IPS-20b (cell line): ENCODE results near the gene ACADVL.

Experiments used
- H3K27ac ChIP-seq: one replicate; pipeline ENCODE4 v1.5.1; 2013; ENCODE audit warnings: low read length
- H3K27me3 ChIP-seq: 2 replicates; pipeline ENCODE4 v1.6.1; 2013; ENCODE audit warnings: mild to moderate bottlenecking, low read length, inconsistent platforms; ENCODE audit not compliant: insufficient read depth
- H3K36me3 ChIP-seq: 2 replicates; pipeline ENCODE4 v1.6.1; 2013; ENCODE audit warnings: low read depth, mild to moderate bottlenecking, inconsistent platforms, low read length, moderate library complexity; ENCODE audit not compliant: insufficient read depth
- H3K4me1 ChIP-seq: 2 replicates; pipeline ENCODE4 v1.6.1; 2013; ENCODE audit warnings: mild to moderate bottlenecking, control low read depth, inconsistent platforms, low read length, moderate library complexity; ENCODE audit not compliant: insufficient read depth
- H3K4me3 ChIP-seq: 2 replicates; pipeline ENCODE4 v1.5.1; 2013; ENCODE audit warnings: mild to moderate bottlenecking, low read length, inconsistent platforms
- H3K9ac ChIP-seq: 2 replicates; pipeline ENCODE4 v1.6.1; 2013; ENCODE audit warnings: low read depth, mild to moderate bottlenecking, inconsistent platforms, low read length, moderate library complexity
- H3K9me3 ChIP-seq: 2 replicates; pipeline ENCODE4 v1.6.1; 2013; ENCODE audit warnings: mild to moderate bottlenecking, low read depth, low read length, inconsistent platforms; ENCODE audit not compliant: insufficient read depth

Gene ACADVL

DNA sequence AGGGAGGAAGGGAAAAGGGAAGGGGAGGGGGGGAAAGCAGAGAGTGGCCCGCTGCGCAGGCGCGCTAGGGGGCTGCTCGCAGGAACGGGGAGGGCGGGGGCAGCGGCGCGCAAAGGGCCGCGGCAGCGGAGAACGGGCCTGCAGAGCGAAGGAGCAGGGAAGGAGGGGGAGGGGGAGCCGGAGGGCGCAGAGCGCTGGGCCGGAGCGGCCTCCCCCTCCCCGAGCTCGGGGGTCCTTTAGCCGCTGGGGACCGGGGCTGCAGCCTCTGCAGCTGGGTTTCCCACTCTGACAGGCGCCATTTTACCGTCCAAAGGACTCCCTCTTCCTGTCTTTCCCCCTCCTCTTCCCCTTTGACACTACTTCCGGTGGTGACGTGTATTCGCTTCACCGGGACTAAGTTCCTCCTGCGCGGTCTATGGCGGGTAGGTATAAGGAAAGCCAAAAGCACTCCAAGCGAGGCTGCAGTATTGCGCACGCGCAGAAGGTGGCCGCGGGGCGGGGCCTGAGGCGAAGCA, 32.0 kb downstream of the ACADVL start, which contains the start of gene CTDNEP1:
TSS of gene CTDNEP1 (minus strand) at position 74 of the 515 bp plus-strand sequence. CDS start 438 bp downstream, outside the sequence.
- Histone ChIP-seq H3K9ac (peak within 1 kb of the TSS; percentile 94), H3K36me3 (peaks cover 37% of the 10 kb centered on the region), H3K9me3 (no peaks in the 10 kb centered on the region), H3K4me3 (peak within 1 kb of the TSS; percentile 92), H3K27ac (peak within 1 kb of the TSS; percentile 100), H3K4me1 (peaks cover 7% of the 10 kb centered on the region), H3K27me3 (no peaks in the 10 kb centered on the region)

DNA sequence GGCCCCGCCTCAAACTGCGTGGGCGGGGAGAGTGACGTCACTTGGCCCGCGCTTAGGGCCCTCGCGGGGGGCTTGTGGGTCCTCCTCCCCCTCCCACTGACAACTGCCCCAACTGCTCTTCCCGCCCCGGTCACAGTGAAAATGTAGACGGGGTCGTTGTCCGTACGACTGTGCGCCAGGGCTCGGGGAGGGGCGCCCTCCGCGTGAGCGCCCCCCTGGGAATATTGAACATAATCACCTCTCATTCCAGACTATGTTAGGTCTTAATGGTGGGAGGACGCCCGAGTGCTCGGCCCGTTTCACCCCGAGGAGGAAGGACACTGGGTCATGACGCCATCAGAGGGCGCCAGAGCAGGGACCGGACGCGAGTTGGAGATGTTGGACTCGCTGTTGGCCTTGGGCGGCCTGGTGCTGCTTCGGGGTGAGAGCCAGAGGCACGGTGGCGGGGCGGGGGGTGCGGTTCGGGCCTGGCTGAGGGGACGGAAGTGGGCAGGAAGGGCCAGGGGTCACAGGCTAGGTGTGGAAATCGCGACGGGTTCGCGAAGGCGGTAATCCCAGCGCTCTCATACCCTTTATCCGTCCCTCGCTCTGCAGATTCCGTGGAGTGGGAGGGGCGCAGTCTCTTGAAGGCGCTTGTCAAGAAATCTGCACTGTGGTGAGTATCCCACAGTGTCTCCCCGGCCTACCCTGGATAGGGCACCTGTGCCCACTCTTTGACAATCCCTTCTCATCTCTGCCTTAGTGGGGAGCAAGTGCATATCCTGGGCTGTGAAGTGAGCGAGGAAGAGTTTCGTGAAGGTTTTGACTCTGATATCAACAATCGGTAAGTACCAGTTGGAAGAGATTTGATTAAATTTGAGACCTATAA, 32.7 kb downstream of the ACADVL start, which contains the start of gene ELP5:
TSS of gene ELP5 (plus strand) at position 40 of the 868 bp plus-strand sequence. CDS start at position 376, 336 bp downstream.
- no peaks in the 10 kb centered on the region for H3K9me3 ChIP-seq
- peak within 1 kb of the TSS; percentile 94 for H3K9ac ChIP-seq
- H3K4me1 ChIP-seq, result peaks cover 7% of the 10 kb centered on the region
- peak within 1 kb of the TSS; percentile 92 for H3K4me3 ChIP-seq
- H3K36me3 ChIP-seq, result peaks cover 37% of the 10 kb centered on the region
- H3K27me3 ChIP-seq, result no peaks in the 10 kb centered on the region
- H3K27ac ChIP-seq, result peak within 1 kb of the TSS; percentile 100

- no peak overlapping the region for H3K27ac ChIP-seq
- H3K9ac ChIP-seq, result peak overlapping the region; percentile 94; the same call in 1 of the 2 replicates
- H3K4me3 ChIP-seq, result peak overlapping the region; percentile 92
- H3K9me3 ChIP-seq, result no peaks in the 10 kb centered on the region
- H3K27me3 ChIP-seq, result no peaks in the 10 kb centered on the region
- H3K36me3 ChIP-seq, result peaks cover 41% of the 10 kb centered on the region
- H3K4me1 ChIP-seq, result peaks cover 7% of the 10 kb centered on the region
Measured at GRCh38 chr17:7253082-7253481, 33.3 kb downstream of the ACADVL start.

GRCh38 chr17:7254511-7254910, 34.8 kb downstream of the ACADVL start:
- peaks cover 56% of the 10 kb centered on the region for H3K36me3 ChIP-seq
- H3K27me3 ChIP-seq, result no peaks in the 10 kb centered on the region
- no peaks in the 10 kb centered on the region for H3K9me3 ChIP-seq
- peaks cover 7% of the 10 kb centered on the region for H3K4me1 ChIP-seq
- H3K9ac ChIP-seq, result no peak overlapping the region
- H3K27ac ChIP-seq, result no peak overlapping the region
- no peak overlapping the region for H3K4me3 ChIP-seq

GRCh38 chr17:7256766-7257456, 37.2 kb downstream of the ACADVL start:
- peaks cover 16% of the 10 kb centered on the region for H3K27me3 ChIP-seq
- no peaks in the 10 kb centered on the region for H3K9me3 ChIP-seq
- H3K36me3 ChIP-seq, result peaks cover 64% of the 10 kb centered on the region
- H3K4me3 ChIP-seq, result no peak overlapping the region
- 0 out of 2 replicates have a peak, but pooled peaks cover 7% of the 10 kb centered on the region for H3K4me1 ChIP-seq
- H3K27ac ChIP-seq, result no peak overlapping the region
- no peak overlapping the region for H3K9ac ChIP-seq

GRCh38 chr17:7258731-7259554, 39.2 kb downstream of the ACADVL start:
- peaks cover 36% of the 10 kb centered on the region for H3K27me3 ChIP-seq
- no peak overlapping the region for H3K9ac ChIP-seq
- H3K9me3 ChIP-seq, result no peaks in the 10 kb centered on the region
- no peak overlapping the region for H3K4me3 ChIP-seq
- H3K27ac ChIP-seq, result no peak overlapping the region
- peaks cover 60% of the 10 kb centered on the region for H3K36me3 ChIP-seq
- peaks cover 8% of the 10 kb centered on the region; the same call in 1 of the 2 replicates for H3K4me1 ChIP-seq

GRCh38 chr17:7259555-7259889, 39.8 kb downstream of the ACADVL start:
- Histone ChIP-seq H3K27ac (no peak overlapping the region), H3K4me3 (no peak overlapping the region), H3K9ac (no peak overlapping the region), H3K27me3 (peaks cover 42% of the 10 kb centered on the region), H3K9me3 (no peaks in the 10 kb centered on the region), H3K36me3 (peaks cover 54% of the 10 kb centered on the region), H3K4me1 (peaks cover 13% of the 10 kb centered on the region; the same call in 1 of the 2 replicates)

- Histone ChIP-seq H3K27me3 (peaks cover 44% of the 10 kb centered on the region), H3K9me3 (no peaks in the 10 kb centered on the region), H3K9ac (peak overlapping the region; percentile 97; the same call in 1 of the 2 replicates), H3K27ac (no peak overlapping the region), H3K4me3 (peak overlapping the region; percentile 92), H3K36me3 (peaks cover 48% of the 10 kb centered on the region), H3K4me1 (peaks cover 13% of the 10 kb centered on the region; the same call in 1 of the 2 replicates)
Measured at GRCh38 chr17:7260151-7260550, 40.4 kb downstream of the ACADVL start.

DNA sequence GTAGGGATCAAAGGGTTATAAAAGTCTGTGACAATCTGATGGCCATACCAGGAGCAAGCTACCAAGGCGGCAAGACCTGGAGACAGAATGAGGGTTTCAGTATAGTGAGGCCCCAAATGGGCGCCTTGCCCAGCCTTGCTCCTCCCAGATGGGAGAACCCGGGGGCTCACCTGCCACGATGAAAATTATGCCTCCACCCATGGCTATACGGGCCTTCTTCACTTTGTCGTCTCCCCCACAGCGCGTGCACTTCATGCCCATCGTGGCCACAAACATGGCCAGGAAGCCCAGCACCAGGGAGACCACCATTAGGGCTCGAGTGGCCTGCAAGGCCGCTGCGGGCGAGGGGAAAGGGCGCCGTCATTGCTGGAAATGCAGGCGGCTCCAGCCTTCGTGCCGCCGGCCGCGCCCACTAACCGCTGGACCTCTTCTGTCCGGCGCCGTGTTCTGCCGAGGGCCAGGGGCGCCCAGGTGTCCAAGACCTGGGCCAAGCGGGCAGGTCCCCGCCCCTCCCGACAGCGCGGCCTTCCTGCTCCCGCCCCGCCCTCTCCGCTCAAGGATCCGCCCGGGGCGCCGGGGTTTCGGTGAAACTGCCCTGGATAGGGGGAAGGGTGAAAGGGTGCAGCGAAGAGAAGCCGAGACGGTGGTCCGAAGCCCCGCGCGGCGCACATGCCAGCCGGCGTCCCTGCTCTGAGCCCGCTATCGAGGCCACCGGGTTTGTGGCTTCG, 41.1 kb downstream of the ACADVL start:
- Histone ChIP-seq H3K4me1 (peaks cover 13% of the 10 kb centered on the region; the same call in 1 of the 2 replicates), H3K9me3 (no peaks in the 10 kb centered on the region), H3K36me3 (peaks cover 43% of the 10 kb centered on the region), H3K9ac (peak overlapping the region; percentile 97), H3K27me3 (peaks cover 44% of the 10 kb centered on the region), H3K4me3 (peak overlapping the region; percentile 92), H3K27ac (peak overlapping the region; percentile 67)

GRCh38 chr17:7261379-7262191, 41.8 kb downstream of the ACADVL start:
- peaks cover 36% of the 10 kb centered on the region for H3K36me3 ChIP-seq
- H3K4me3 ChIP-seq, result peak overlapping the region; percentile 92
- no peaks in the 10 kb centered on the region for H3K9me3 ChIP-seq
- peaks cover 13% of the 10 kb centered on the region; the same call in 1 of the 2 replicates for H3K4me1 ChIP-seq
- H3K9ac ChIP-seq, result peak overlapping the region; percentile 97
- peak overlapping the region; percentile 67 for H3K27ac ChIP-seq
- H3K27me3 ChIP-seq, result peaks cover 44% of the 10 kb centered on the region
